Fibroblast of skin of left quadriceps (primary cell): ENCODE data around the gene SORCS2.

Source experiments
- DNase-seq, 2 experiments: peaks; one replicate each; pipeline ENCODE4 v3.0.0-alpha.2; 2013; ENCODE audit warnings: low read depth in 2 of 2

The SORCS2 gene

DNA sequence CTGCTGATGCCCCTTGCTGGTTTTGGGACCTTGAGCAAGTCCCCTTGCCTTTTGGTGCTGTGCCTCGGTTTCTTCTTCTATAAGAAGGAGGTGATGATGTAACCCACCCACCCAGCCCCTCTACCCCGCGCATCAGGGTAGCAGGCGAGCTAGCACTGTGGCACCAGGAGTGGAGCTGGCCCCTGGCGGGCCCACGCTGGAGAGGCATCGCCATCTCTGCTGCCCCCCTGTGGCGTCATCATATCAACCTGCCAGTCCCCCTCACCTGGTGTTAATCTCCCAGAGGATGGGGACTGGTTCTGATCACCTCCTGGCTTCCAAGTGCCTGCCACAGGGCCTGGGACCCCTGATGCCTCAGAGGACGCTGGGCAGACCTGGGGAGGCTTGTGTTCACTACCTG lies 6.3 kb upstream of the SORCS2 start:
- no peak for DNase-seq

- DNase-seq: no peak
Observed at GRCh38 chr4:7186516-7187167, 5.7 kb upstream of the SORCS2 start.

DNA sequence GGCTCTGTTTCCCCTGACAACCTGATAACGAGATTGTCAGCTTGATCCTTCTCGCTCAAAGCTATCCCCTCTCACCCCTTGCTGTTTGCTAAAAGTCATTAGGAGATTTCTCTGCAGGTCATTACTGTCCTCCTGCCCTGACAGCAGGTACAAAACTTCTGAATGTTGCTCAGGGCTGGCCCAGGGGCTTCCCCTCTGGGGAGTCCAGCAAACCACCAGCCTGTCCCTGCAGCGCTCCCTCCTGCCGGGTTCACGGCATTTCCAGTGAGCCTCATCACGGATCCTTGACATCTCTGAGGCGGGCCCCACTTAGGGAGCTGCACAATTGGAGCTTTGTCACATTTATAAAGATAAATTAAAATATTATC lies 5.2 kb upstream of the SORCS2 start:
- no peak for DNase-seq

GRCh38 chr4:7187691-7188090 lies 4.6 kb upstream of the SORCS2 start:
- DNase-seq: no peak

GRCh38 chr4:7189066-7189465 lies 3.3 kb upstream of the SORCS2 start:
- DNase-seq: no peak

- no peak for DNase-seq
Observed at GRCh38 chr4:7189475-7190277, 2.7 kb upstream of the SORCS2 start.

GRCh38 chr4:7190278-7190594 lies 2.1 kb upstream of the SORCS2 start:
- no peak for DNase-seq

- DNase-seq: no peak
Observed at GRCh38 chr4:7190691-7191545, 1.4 kb upstream of the SORCS2 start.

DNA sequence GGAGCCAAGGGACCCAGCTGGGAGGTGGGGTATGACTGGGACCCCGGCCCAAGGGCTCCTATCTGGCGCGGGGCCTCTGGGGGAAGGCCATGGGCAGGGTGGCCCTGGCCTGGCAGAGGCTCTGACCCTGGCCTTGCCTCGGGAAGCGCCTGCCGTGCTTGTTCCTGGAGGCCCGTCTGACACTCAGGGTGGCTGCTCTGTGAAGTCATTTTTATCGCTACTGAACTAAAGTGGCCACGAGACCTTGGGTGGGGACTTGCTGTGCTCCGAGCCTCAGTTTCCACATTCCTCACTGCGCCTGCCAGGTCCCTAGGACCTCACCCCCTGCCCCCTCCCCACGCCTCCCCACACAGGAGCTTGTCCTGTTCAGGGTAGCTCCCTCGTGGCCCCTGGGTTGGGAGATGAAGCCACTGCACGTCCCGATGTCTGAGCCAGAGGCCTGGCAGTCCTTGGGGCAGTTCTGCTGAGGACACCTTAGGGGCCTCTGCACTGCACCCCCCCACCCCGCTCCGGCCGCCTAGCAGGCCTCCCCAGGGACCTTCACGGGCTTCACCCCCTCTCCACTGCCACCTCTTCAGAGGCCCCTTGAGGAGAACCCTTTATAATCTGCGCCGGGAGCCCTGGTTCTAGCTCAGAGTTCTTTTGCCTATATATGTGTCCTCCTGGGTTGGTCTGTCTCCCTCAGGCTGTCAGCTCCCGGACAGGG lies 639 bp upstream of the SORCS2 start:
- no peak for DNase-seq

DNA sequence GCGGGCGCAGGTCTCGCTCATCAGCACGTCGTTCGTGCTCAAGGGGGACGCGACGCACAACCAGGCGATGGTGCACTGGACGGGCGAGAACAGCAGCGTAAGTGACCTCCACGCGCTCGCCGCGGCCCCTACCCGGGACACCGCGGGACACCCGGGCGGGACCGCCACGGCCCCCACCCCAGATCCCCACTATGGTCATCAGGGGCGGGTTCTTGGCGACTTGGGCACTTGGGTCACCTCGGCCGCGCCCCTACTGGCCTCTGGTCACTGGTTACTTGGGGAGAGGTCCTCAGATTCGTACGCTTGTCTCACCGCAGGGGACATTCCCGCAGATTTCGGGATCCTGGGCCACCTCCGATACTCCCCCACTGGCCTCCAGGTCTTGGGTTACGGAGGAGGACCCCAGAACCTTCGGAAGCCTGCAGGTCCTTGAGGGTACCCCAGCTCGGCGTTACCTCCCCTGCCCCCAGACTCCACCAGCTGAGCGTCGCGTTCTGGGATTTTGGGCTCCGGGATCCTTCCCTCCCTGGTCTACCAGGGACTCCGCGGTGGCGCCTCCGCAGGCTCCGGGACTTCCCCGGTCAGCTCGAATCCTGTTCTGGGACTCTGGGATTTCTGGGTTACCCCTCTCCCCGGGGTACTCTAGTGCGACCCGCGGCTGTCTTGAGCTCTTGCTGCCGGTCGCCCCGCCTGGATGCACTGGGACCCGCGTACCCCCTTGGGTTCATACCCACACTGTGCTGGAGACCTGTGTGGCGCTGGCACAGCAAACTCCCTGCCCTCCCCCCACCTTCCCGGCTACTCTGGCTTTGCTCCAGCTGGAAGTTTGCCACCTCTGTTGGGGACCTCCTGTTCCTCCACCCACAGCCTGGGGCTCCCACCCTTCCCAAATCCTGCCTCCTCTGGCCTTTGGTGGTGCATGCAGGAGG lies 956 bp downstream of the SORCS2 start:
- no peak for DNase-seq

- DNase-seq: no peak
Observed at GRCh38 chr4:7194251-7195140, 2.2 kb downstream of the SORCS2 start.

- DNase-seq: no peak
Observed at GRCh38 chr4:7195141-7195515, 2.8 kb downstream of the SORCS2 start.

DNA sequence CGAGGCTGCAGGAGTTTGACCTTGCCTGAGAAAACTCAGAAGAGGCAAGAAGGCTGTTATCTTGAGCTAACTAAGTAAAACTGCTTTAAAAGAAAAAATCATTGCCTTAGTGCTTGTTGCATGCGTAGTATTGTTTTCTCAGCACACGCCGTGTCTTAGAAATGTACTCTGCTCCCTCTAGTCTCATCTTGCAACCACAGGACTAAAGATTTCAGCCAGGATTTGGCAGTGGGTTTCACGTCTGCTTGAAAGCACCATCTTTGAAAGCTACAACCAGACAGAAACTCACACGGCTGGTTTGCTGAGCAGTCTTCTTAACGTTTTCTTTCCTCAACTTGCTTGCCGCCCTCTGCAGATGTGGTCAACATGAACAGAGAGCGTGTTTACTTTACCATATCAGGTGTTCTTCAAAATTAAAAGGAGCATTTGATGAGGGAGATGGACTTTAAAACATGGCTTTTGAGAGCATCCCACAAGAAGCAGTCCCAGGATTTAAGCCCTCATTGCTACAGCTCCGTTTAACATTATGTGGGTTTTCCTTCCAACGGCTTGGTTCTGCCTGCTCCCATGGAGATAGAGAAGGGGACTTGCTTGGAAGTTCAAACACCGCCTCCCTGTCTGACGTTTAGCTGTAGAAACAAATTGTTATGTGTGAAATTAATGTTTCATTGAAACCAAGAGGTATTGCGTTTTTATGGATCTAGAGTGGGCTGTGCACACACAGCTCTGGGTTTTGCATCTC lies 3.4 kb downstream of the SORCS2 start:
- no peak for DNase-seq

DNA sequence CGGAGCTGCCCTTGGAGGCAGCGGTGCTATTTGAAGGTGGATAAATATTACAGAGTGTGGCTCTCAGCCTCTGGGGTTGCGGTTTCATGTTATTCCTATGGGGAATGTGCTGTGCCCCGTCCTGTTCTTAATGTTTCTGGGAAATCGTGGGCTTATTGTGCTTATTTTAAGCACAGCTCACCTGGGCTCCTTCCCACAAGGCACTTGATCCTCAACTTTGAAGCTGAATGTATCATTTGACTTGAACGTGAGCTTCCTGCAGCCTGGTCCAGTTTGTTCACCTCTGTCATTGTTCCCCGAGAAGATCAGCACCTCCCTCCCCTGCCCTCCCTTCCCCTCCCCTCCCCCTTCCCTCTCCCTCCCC lies 3.9 kb downstream of the SORCS2 start:
- DNase-seq: no peak

DNA sequence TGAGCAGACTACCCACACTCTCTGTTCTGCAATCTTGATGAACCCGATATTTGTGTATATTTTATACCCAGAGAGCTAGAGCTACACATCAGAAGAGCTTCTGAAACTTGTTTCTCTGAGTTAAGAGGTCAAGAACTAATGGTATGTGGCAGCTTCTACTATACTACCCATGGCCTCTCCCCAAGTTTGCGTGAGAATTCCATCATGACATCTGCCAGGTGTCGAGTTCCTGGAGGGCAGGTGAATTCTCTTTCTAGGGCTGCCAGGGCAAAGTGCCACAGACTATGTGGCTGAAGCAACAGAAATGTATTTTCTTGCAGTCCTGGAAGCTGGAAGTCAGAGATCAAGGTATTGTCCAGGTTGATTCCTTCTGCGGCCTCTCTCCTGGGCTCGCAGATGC lies 4.4 kb downstream of the SORCS2 start:
- DNase-seq: no peak

DNA sequence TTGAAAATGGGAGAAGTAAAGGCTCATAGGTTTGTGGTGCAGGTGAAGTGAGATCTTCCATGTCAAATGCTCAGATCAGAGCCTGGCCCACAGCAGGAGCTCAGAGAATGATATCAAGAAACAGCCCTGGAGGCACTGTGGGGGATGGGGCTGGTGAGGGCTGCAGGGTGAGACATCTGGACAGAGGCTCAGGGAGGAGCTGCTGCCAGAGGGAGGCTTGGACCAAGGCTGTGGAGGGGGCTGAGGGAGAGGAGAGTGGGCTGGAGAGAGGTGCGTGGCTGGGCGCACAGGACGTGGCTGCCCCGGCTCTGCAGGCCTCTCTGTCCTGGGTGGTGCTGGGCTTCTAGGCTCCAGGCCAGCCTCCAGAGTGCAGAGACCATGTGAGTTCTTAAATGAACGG lies 5.6 kb downstream of the SORCS2 start:
- DNase-seq: no peak

DNA sequence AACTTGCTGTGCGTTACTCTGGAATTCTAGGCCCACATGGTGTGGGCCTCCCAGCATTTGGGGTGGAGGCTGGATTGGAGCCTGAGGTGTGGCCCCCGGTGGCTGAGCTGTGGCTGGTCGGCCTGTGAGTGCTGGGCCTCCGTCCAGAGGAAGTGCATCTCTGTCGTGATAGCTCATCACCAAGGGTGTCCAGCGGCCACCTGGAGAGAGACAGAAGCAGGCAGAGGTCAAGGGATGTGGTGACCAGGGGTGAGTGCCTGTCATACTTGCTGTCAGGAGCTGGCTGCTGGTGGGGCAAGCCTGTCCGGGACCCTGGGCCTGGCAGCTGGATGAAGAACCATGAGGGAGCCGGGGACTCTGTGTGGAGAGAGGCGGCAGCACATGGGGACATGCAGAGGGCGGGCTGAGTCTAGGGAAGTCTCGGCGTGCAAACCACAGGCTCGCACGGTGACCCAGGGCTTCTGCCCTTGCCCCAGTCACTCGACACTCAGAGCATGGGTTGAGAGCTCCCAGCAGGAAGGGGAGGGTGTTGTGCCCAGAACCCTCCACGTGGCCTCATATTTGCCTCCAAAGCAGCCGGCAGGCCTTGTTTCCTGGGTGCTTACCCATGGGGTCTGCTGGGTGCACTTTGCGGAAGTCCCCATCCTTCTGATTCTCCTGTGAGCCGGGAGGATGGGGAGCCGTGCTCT lies 6.2 kb downstream of the SORCS2 start:
- DNase-seq: no peak

GRCh38 chr4:7199129-7199725 lies 6.9 kb downstream of the SORCS2 start:
- DNase-seq: no peak
